SJCRH30 (cell line): Measurements from ENCODE around the gene JPH2. TPM values are rescaled to one million over a fixed set of nuclear protein-coding genes. Genes with fewer than 3 reads are reported as not detected.

Experiments used
- DNase-seq, 2 experiments: peaks; one replicate each; pipeline ENCODE4 v3.0.0-alpha.2; 2015 to 2020
- H3K27ac ChIP-seq: fragments of 250-450 bp; sonication (Bioruptor Pico); 2 replicates; pipeline ENCODE4 v1.5.1; 2020; ENCODE audit warnings: mild to moderate bottlenecking, moderate library complexity
- H3K27me3 ChIP-seq: fragments of 250-450 bp; sonication (Bioruptor Pico); 2 replicates; pipeline ENCODE4 v1.5.1; 2020; ENCODE audit warnings: mild to moderate bottlenecking, moderate library complexity
- H3K36me3 ChIP-seq: fragments of 250-450 bp; sonication (Bioruptor Pico); 2 replicates; pipeline ENCODE4 v1.5.1; 2020; ENCODE audit warnings: mild to moderate bottlenecking, moderate library complexity
- H3K4me1 ChIP-seq: fragments of 250-450 bp; sonication (Bioruptor Pico); 2 replicates; pipeline ENCODE4 v1.5.1; 2020; ENCODE audit warnings: mild to moderate bottlenecking, moderate library complexity
- H3K4me3 ChIP-seq: fragments of 250-450 bp; sonication (Bioruptor Pico); 2 replicates; pipeline ENCODE4 v1.5.1; 2020; ENCODE audit warnings: mild to moderate bottlenecking, moderate library complexity
- H3K9me3 ChIP-seq: fragments of 250-450 bp; sonication (Bioruptor Pico); replicated peaks from 2 replicates; pipeline ENCODE4 v1.5.1; 2020; ENCODE audit warnings: mild to moderate bottlenecking, moderate library complexity
- total RNA-seq: library from RNA; depleted of rRNA; stranded (reverse); fragments of >200 nt; shearing (Covaris generic); gene quantifications from 2 replicates; pipeline ENCODE4 v1.2.3, GENCODE V29; 2014

Gene JPH2
- total RNA-seq, 1 experiment from 2014 or later: 7.4 TPM

DNA sequence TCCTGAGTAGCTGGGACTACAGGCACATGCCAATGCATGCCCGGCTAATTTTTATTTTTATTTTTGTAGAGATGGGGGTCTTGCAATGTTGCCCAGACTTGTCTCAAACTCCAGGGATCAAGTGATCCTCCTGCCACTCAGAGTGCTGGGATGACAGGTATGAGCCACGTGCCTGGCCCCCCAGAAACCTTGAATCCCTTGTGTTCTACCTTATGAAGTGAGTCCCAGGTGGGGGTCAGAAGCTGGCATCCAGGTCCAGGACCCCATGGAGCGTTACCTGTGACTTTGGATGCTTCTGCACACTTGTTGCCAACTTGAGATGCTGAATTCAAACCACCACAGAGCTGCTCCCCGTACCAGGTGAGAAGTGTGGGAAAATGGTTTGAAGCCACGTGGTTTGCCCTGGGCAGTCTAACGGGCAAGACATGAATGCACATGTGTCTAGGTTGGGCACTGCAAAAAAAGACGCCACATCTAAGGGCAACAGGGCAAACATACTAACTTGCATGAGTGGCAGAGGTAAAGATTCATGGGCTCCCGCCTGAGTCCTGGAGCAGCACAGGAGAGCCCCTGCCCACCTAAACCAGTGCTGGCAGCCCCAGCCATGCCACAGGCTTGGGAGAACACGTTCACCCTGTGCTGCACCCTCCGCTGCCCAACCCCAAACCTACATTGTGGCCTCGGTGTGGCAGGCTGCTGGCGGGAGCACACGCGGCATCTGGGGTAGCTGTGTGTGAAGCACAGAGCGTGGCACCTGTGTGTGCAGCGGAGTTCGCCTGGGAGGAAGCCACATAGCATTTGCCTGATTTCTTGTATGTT is 101.2 kb downstream of the JPH2 start:
- no peaks in the 10 kb centered on the region for H3K36me3 ChIP-seq
- no peak for DNase-seq
- no peak overlapping the region for H3K27ac ChIP-seq
- no peak overlapping the region for H3K4me3 ChIP-seq
- H3K9me3 ChIP-seq: no peaks in the 10 kb centered on the region
- no peaks in the 10 kb centered on the region for H3K27me3 ChIP-seq
- H3K4me1 ChIP-seq: peaks cover 17% of the 10 kb centered on the region

DNA sequence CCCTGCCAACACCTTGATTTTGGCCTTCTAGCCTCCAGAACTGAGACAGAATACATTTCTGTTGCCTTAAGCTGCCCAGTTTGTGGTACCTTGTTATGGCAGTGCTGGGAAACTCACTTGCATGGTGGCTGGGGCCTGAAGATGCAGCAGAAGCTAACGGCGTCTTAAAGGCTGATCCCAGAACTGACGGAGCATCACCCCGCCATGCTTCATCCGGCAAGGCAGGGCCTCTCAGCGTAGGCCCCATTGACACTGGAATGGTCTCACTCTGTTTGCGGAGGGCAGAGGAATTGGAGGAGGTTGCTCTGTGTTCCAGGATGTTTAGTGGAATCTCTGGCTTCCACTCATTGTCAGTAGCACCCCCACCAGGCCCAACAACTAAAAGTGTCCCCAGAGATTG is 102.1 kb downstream of the JPH2 start:
- Histone ChIP-seq H3K27ac (no peak overlapping the region), H3K36me3 (no peaks in the 10 kb centered on the region), H3K4me1 (peaks cover 9% of the 10 kb centered on the region), H3K27me3 (no peaks in the 10 kb centered on the region), H3K9me3 (no peaks in the 10 kb centered on the region), H3K4me3 (no peak overlapping the region)
- DNase-seq: no peak

- DNase-seq: no peak
- Histone ChIP-seq H3K9me3 (no peaks in the 10 kb centered on the region), H3K27me3 (no peaks in the 10 kb centered on the region), H3K4me1 (peaks cover 9% of the 10 kb centered on the region), H3K4me3 (no peak overlapping the region), H3K27ac (no peak overlapping the region), H3K36me3 (no peaks in the 10 kb centered on the region)
These were observed 102.5 kb downstream of the JPH2 start for GRCh38 chr20:44084439-44084838.

- H3K9me3 ChIP-seq: no peaks in the 10 kb centered on the region
- no peaks in the 10 kb centered on the region for H3K36me3 ChIP-seq
- peaks cover 9% of the 10 kb centered on the region for H3K4me1 ChIP-seq
- peak; percentile 74 to 84 for DNase-seq
- H3K27me3 ChIP-seq: no peaks in the 10 kb centered on the region
- no peak overlapping the region for H3K27ac ChIP-seq
- no peak overlapping the region for H3K4me3 ChIP-seq
These were observed 103.6 kb downstream of the JPH2 start for GRCh38 chr20:44083220-44083933.

- Histone ChIP-seq H3K9me3 (no peaks in the 10 kb centered on the region), H3K36me3 (no peaks in the 10 kb centered on the region), H3K4me1 (peaks cover 9% of the 10 kb centered on the region), H3K27ac (no peak overlapping the region), H3K4me3 (no peak overlapping the region), H3K27me3 (no peaks in the 10 kb centered on the region)
- DNase-seq: no peak
These were observed 105.1 kb downstream of the JPH2 start for GRCh38 chr20:44081888-44082287.

- H3K4me1 ChIP-seq: peaks cover 9% of the 10 kb centered on the region
- no peaks in the 10 kb centered on the region for H3K36me3 ChIP-seq
- DNase-seq: no peak
- H3K27me3 ChIP-seq: no peaks in the 10 kb centered on the region
- no peak overlapping the region for H3K27ac ChIP-seq
- no peak overlapping the region for H3K4me3 ChIP-seq
- H3K9me3 ChIP-seq: no peaks in the 10 kb centered on the region
These were observed 105.5 kb downstream of the JPH2 start for GRCh38 chr20:44081476-44081875.

DNA sequence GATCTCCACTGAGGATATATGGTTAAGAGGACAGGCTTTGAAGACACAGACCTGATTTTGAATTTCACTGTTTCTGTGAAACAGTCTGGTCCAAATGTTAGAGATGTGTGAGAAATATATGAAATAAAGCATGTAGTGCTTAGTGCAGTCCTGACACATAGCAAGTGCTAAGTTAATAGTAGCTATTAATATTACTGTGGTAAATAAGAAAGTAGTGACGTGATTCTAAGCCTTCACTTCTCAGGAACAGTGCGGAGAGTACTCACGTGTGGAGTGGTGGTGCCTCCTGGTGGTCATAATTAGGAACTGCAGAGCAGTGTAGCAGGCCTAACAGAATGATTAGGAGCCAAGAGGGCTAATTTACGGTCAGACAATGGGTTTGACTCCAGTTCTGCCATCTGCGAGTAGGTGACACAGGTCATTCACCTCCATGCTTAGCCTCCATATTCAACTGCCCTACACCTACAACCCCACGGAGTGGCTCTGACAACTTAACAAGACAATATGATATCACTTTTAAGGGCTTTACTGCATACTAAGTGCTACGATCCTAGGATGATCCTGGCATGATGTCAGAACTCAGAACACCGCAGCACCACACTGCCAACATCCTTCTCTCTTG is 106.2 kb downstream of the JPH2 start:
- H3K27me3 ChIP-seq: no peaks in the 10 kb centered on the region
- peaks cover 9% of the 10 kb centered on the region for H3K4me1 ChIP-seq
- no peak overlapping the region for H3K4me3 ChIP-seq
- no peak overlapping the region for H3K27ac ChIP-seq
- H3K9me3 ChIP-seq: no peaks in the 10 kb centered on the region
- H3K36me3 ChIP-seq: no peaks in the 10 kb centered on the region
- DNase-seq: peak; percentile 73 to 97

DNA sequence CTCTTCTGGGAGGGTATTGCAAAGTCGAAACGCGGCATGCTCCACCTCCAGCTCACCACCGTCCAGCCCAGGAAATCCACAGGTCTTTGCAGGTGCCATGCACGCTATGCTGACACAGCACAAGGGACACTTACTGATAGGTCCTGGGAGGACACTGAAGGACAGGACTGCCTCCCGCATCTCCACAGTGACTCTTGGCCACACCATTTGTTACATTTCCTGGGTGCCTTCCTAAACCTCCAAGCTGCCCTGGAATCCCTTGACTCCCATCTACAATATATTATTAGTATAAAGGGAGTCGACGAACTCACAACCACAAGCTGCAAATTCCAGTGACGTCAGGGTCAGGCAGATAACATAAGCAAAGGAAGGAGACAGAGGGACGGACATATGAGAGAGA is 106.9 kb downstream of the JPH2 start:
- Histone ChIP-seq H3K4me3 (no peak overlapping the region), H3K27me3 (no peaks in the 10 kb centered on the region), H3K36me3 (no peaks in the 10 kb centered on the region), H3K4me1 (peaks cover 9% of the 10 kb centered on the region), H3K9me3 (no peaks in the 10 kb centered on the region), H3K27ac (no peak overlapping the region)
- DNase-seq: no peak

GRCh38 chr20:44079291-44079690 is 107.7 kb downstream of the JPH2 start:
- DNase-seq: no peak
- no peak overlapping the region for H3K27ac ChIP-seq
- no peaks in the 10 kb centered on the region for H3K9me3 ChIP-seq
- H3K4me1 ChIP-seq: peaks cover 9% of the 10 kb centered on the region
- H3K36me3 ChIP-seq: no peaks in the 10 kb centered on the region
- H3K27me3 ChIP-seq: no peaks in the 10 kb centered on the region
- no peak overlapping the region for H3K4me3 ChIP-seq

GRCh38 chr20:44075950-44076232 is 111.1 kb downstream of the JPH2 start:
- H3K4me3 ChIP-seq: no peak overlapping the region
- no peaks in the 10 kb centered on the region for H3K9me3 ChIP-seq
- no peaks in the 10 kb centered on the region for H3K36me3 ChIP-seq
- no peaks in the 10 kb centered on the region for H3K27me3 ChIP-seq
- no peak for DNase-seq
- no peaks in the 10 kb centered on the region for H3K4me1 ChIP-seq
- no peak overlapping the region for H3K27ac ChIP-seq

DNA sequence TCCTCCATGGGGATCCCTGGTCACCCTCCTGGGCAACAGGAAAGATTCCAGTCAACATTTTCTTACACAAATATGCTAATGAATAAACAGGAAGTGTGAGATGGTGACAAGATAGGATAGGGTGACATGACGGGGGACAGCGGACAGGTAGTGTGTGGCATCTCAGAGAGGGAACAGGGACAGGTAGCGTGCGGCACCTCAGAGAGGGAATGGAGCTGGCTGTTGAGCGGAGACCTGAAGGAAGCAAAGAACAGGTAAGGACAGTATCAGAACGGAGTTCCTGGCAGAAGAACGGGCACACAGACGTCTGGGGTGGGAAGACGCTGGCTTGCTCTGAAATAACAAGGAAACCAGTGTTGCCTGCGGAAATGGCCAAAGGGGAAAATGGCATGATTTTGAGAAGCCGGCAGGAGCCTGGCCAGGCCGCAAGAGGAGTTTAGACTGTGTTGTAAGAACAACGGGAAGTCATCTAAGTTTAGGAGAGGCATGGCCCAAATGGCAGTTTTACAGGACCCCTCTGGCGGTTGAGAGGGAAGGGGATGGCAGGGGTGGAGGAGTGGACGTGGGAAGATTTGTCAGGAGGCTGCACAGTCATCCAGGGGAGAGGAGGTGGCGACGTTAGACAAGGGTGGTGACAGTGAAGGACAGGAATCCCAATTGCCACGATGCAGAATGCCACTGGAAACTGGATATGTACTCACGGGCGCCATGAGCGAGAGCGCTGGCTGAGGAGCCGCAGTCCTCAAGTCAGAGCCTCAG is 111.6 kb downstream of the JPH2 start:
- DNase-seq: peak in 1 of 2 experiments; percentile 1

GRCh38 chr20:44074252-44075151 is 112.5 kb downstream of the JPH2 start:
- no peaks in the 10 kb centered on the region for H3K9me3 ChIP-seq
- H3K4me1 ChIP-seq: no peaks in the 10 kb centered on the region
- no peak overlapping the region for H3K27ac ChIP-seq
- no peak overlapping the region for H3K4me3 ChIP-seq
- H3K36me3 ChIP-seq: no peaks in the 10 kb centered on the region
- peak in 1 of 2 experiments; percentile 3 for DNase-seq
- no peaks in the 10 kb centered on the region for H3K27me3 ChIP-seq

More for the DNA sequence above, 111.6 kb downstream of the JPH2 start:
- Histone ChIP-seq H3K9me3 (no peaks in the 10 kb centered on the region), H3K27ac (no peak overlapping the region), H3K27me3 (no peaks in the 10 kb centered on the region), H3K4me1 (no peaks in the 10 kb centered on the region), H3K4me3 (no peak overlapping the region), H3K36me3 (no peaks in the 10 kb centered on the region)

GRCh38 chr20:44073675-44074071 is 113.3 kb downstream of the JPH2 start:
- no peaks in the 10 kb centered on the region for H3K27me3 ChIP-seq
- no peak overlapping the region for H3K27ac ChIP-seq
- H3K4me3 ChIP-seq: no peak overlapping the region
- no peaks in the 10 kb centered on the region for H3K9me3 ChIP-seq
- no peak for DNase-seq
- H3K4me1 ChIP-seq: no peaks in the 10 kb centered on the region
- no peaks in the 10 kb centered on the region for H3K36me3 ChIP-seq

DNA sequence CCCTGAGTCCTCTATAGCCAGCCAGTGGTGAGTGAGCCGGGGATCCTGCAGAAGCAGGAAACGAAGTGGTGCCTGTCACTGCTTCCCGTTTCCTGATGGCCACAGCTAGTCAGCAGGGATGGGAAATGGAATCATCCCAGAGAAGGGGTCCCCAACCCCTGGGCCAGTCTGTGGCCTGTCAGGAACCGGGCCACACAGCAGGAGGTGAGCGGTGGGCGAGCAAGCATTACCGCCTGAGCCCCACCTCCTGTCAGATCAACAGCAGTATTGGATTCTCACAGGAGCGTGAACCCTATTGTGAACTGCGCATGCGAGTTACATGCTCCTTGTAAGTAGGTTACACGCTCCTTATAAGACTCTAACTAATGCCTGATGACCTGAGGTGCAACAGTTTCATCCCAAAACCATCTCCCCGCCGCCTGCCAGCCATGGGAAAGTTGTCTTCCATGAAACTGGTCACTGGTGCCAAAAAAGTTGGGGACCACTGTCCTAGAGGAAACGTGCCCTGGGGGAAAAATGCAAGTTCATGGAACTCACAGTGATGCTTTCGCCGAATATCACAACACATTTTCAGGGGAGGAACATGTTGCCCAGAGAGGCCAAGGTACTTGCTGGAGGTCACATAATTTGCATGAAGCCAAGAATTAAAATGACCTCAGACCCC is 113.8 kb downstream of the JPH2 start:
- H3K4me3 ChIP-seq: no peak overlapping the region
- H3K27ac ChIP-seq: no peak overlapping the region
- no peaks in the 10 kb centered on the region for H3K4me1 ChIP-seq
- H3K27me3 ChIP-seq: no peaks in the 10 kb centered on the region
- H3K9me3 ChIP-seq: no peaks in the 10 kb centered on the region
- no peaks in the 10 kb centered on the region for H3K36me3 ChIP-seq
- no peak for DNase-seq
